Measurements from ENCODE around the gene DARS1.

DARS1 gene

GRCh38 chr2:136024616-136025015, 39.2 kb upstream of the DARS1 start:
- Histone ChIP-seq H3K4me2 (ENCODE audit: insufficient read depth, low read length) (no peak overlapping the region), H3K27ac (ENCODE audit: low read length) (no peak overlapping the region), H4K20me1 (ENCODE audit: insufficient read depth, low read length) (no peaks in the 10 kb centered on the region), H3K36me3 (ENCODE audit: insufficient read depth, low read length) (no peaks in the 10 kb centered on the region), H3K27me3 (ENCODE audit: insufficient read depth, low read length, poor library complexity) (no peaks in the 10 kb centered on the region), H3K4me1 (ENCODE audit: insufficient read depth, low read length) (peaks cover 10% of the 10 kb centered on the region), H3K9ac (ENCODE audit: low read depth, low read length) (no peak overlapping the region), H3K9me3 (ENCODE audit: insufficient read depth, low read length, severe bottlenecking) (no peaks in the 10 kb centered on the region), H2AFZ (ENCODE audit: low read depth, low read length) (no peak overlapping the region), H3K4me3 (ENCODE audit: low read depth in 1 of 2, low read length in 2 of 2) (no peak overlapping the region), H3K79me2 (ENCODE audit: insufficient read depth, low read length) (no peaks in the 10 kb centered on the region)
- DNase-seq = no peak
- TF ChIP-seq CTCF (IDR thresholded peaks at IDR 0.05; ENCODE audit: borderline replicate concordance, extremely low read depth, low read length, poor library complexity, severe bottlenecking) (no peak), EZH2 (IDR thresholded peaks at IDR 0.05; ENCODE audit: borderline replicate concordance, low read depth, low read length, severe bottlenecking) (no peak)
- ATAC-seq (ENCODE audit: insufficient read depth, low read depth) = no peak

GRCh38 chr2:136024185-136024584, 38.8 kb upstream of the DARS1 start:
- Histone ChIP-seq H3K4me3 (ENCODE audit: low read depth in 1 of 2, low read length in 2 of 2) (no peak overlapping the region), H2AFZ (ENCODE audit: low read depth, low read length) (no peak overlapping the region), H3K9ac (ENCODE audit: low read depth, low read length) (no peak overlapping the region), H3K4me1 (ENCODE audit: insufficient read depth, low read length) (peaks cover 10% of the 10 kb centered on the region), H3K36me3 (ENCODE audit: insufficient read depth, low read length) (no peaks in the 10 kb centered on the region), H3K4me2 (ENCODE audit: insufficient read depth, low read length) (no peak overlapping the region), H4K20me1 (ENCODE audit: insufficient read depth, low read length) (no peaks in the 10 kb centered on the region), H3K9me3 (ENCODE audit: insufficient read depth, low read length, severe bottlenecking) (no peaks in the 10 kb centered on the region), H3K27ac (ENCODE audit: low read length) (no peak overlapping the region), H3K27me3 (ENCODE audit: insufficient read depth, low read length, poor library complexity) (no peaks in the 10 kb centered on the region), H3K79me2 (ENCODE audit: insufficient read depth, low read length) (no peaks in the 10 kb centered on the region)
- ATAC-seq (ENCODE audit: insufficient read depth, low read depth) (no peak), DNase-seq (no peak)
- TF ChIP-seq EZH2 (IDR thresholded peaks at IDR 0.05; ENCODE audit: borderline replicate concordance, low read depth, low read length, severe bottlenecking) = no peak
- no peak for TF ChIP-seq CTCF (IDR thresholded peaks at IDR 0.05; ENCODE audit: borderline replicate concordance, extremely low read depth, low read length, poor library complexity, severe bottlenecking)

GRCh38 chr2:136023416-136023815, 38.0 kb upstream of the DARS1 start:
- H3K79me2 ChIP-seq (ENCODE audit: insufficient read depth, low read length) = no peaks in the 10 kb centered on the region
- no peaks in the 10 kb centered on the region for H3K36me3 ChIP-seq (ENCODE audit: insufficient read depth, low read length)
- H3K9ac ChIP-seq (ENCODE audit: low read depth, low read length) = no peak overlapping the region
- H2AFZ ChIP-seq (ENCODE audit: low read depth, low read length) = no peak overlapping the region
- no peak overlapping the region for H3K4me3 ChIP-seq (ENCODE audit: low read depth in 1 of 2, low read length in 2 of 2)
- TF ChIP-seq CTCF (IDR thresholded peaks at IDR 0.05; ENCODE audit: borderline replicate concordance, extremely low read depth, low read length, poor library complexity, severe bottlenecking) (no peak), EZH2 (IDR thresholded peaks at IDR 0.05; ENCODE audit: borderline replicate concordance, low read depth, low read length, severe bottlenecking) (no peak)
- ATAC-seq (ENCODE audit: insufficient read depth, low read depth) (no peak), DNase-seq (no peak)
- H3K27ac ChIP-seq (ENCODE audit: low read length) = no peak overlapping the region
- no peak overlapping the region for H3K4me2 ChIP-seq (ENCODE audit: insufficient read depth, low read length)
- no peaks in the 10 kb centered on the region for H3K9me3 ChIP-seq (ENCODE audit: insufficient read depth, low read length, severe bottlenecking)
- peaks cover 10% of the 10 kb centered on the region for H3K4me1 ChIP-seq (ENCODE audit: insufficient read depth, low read length)
- H4K20me1 ChIP-seq (ENCODE audit: insufficient read depth, low read length) = no peaks in the 10 kb centered on the region
- no peaks in the 10 kb centered on the region for H3K27me3 ChIP-seq (ENCODE audit: insufficient read depth, low read length, poor library complexity)

Data from DND-41 (cell line).